GM11168 (cell line): ENCODE measurements around the gene SLCO2A1.

Experiments used
- in situ Hi-C: fragments of 300-500 bp; cut with MboI; formaldehyde crosslinking; loops from one replicate; pipeline ENCODE4 v1.12.0; 2022; ENCODE audit warnings: low sequenced_read_pairs; ENCODE audit not compliant: unreplicated experiment

SLCO2A1 gene

GRCh38 chr3:133986311-133986710 lies 43.4 kb downstream of the SLCO2A1 start:
- in situ Hi-C loops: no loop called here

GRCh38 chr3:133984975-133985374 lies 44.8 kb downstream of the SLCO2A1 start:
- in situ Hi-C loops: no loop called here

GRCh38 chr3:133983576-133984560 lies 45.9 kb downstream of the SLCO2A1 start:
- in situ Hi-C loops: no loop called here

GRCh38 chr3:133983126-133983525 lies 46.6 kb downstream of the SLCO2A1 start:
- in situ Hi-C loops: no loop called here

GRCh38 chr3:133980550-133980949 lies 49.2 kb downstream of the SLCO2A1 start:
- in situ Hi-C loops: no loop called here

- in situ Hi-C loops: no loop called here
Observed at GRCh38 chr3:133980035-133980434, 49.7 kb downstream of the SLCO2A1 start.

- in situ Hi-C loops: no loop called here
Observed at GRCh38 chr3:133979553-133979952, 50.2 kb downstream of the SLCO2A1 start.

- in situ Hi-C loops: no loop called here
Observed at GRCh38 chr3:133977568-133977967, 52.2 kb downstream of the SLCO2A1 start.

- in situ Hi-C loops: no loop called here
Observed at GRCh38 chr3:133973249-133973980, 56.3 kb downstream of the SLCO2A1 start.

- in situ Hi-C loops: no loop called here
Observed at GRCh38 chr3:133972156-133972555, 57.6 kb downstream of the SLCO2A1 start.

GRCh38 chr3:133970916-133971315 lies 58.8 kb downstream of the SLCO2A1 start:
- in situ Hi-C loops: no loop called here

- in situ Hi-C loops: no loop called here
Observed at GRCh38 chr3:133970339-133970738, 59.4 kb downstream of the SLCO2A1 start.

GRCh38 chr3:133967992-133968892 lies 61.5 kb downstream of the SLCO2A1 start:
- in situ Hi-C loops: no loop called here

GRCh38 chr3:133966954-133967353 lies 62.8 kb downstream of the SLCO2A1 start:
- in situ Hi-C loops: no loop called here

GRCh38 chr3:133965906-133966305 lies 63.8 kb downstream of the SLCO2A1 start:
- in situ Hi-C loops: no loop called here

GRCh38 chr3:133965013-133965570 lies 64.6 kb downstream of the SLCO2A1 start:
- in situ Hi-C loops: no loop called here

- in situ Hi-C loops: no loop called here
Observed at GRCh38 chr3:133964547-133964946, 65.2 kb downstream of the SLCO2A1 start.

GRCh38 chr3:133963657-133964396 lies 65.9 kb downstream of the SLCO2A1 start:
- in situ Hi-C loops: no loop called here

GRCh38 chr3:133962849-133963248 lies 66.9 kb downstream of the SLCO2A1 start:
- in situ Hi-C loops: no loop called here
